Suprapubic skin (tissue), 2 donors: Measurements from ENCODE around the gene LEKR1.

ENCODE experiments used
- EP300 ChIP-seq: sonication (generic); formaldehyde crosslinking; IDR thresholded peaks from one replicate; pipeline ENCODE4 v1.6.1; 2017; ENCODE audit warnings: antibody characterized with exemption
- POLR2A ChIP-seq, 2 donors: fragments of 450-650 bp; IDR thresholded peaks; one replicate each; pipeline ENCODE4 v1.6.1; 2017; ENCODE audit warnings: antibody characterized with exemption in 2 of 2, mild to moderate bottlenecking in 2 of 2, moderate library complexity in 2 of 2

DNA sequence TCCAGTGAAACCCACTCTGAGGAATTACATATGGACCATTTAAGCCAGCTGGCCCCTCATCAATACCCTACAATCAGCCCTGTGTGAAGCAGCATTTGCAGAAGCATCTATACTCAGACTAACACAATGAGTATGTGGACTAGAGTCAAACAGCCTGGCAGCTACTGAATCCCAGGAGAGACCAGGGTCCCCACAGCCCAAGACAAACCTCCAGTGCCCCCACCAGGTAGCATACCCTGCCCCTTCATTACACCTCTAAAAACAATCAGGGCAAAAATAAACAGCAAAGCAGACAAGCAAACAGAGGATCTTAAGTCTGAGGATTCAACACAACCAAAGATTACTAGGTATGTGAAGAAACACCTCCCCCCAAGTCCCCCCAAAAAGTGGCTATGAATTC, 157.4 kb downstream of the LEKR1 start:
- TF ChIP-seq EP300 (no peak), POLR2A (IDR thresholded peaks at IDR 0.05) (no peak)
